Bronchial epithelial cell (primary cell): Measurements from ENCODE around the gene KLF18. TPM values are rescaled to one million over a fixed set of nuclear protein-coding genes. Genes with fewer than 3 reads are reported as not detected.
A peak's percentile ranks its signal among the peaks of the same experiment; 100 is the strongest.

Experiments
- DNase-seq: peaks from one replicate; pipeline ENCODE4 v3.0.0-alpha.2; 2010; ENCODE audit warnings: low read depth
- FAIRE-seq: peaks from 2 replicates; lab custom pipeline; 2011; peaks lifted over from hg19 to GRCh38; lab: Jason Lieb, UNC
- H3K27me3 ChIP-seq: 2 replicates; pipeline ENCODE4 v1.5.1; 2011; ENCODE audit warnings: low read length; ENCODE audit not compliant: control insufficient read depth, insufficient read depth
- H3K36me3 ChIP-seq: 2 replicates; pipeline ENCODE4 v1.5.1; 2011; ENCODE audit warnings: low read length; ENCODE audit not compliant: control insufficient read depth, insufficient read depth
- H3K4me3 ChIP-seq: 2 replicates; pipeline ENCODE4 v1.5.1; 2011; ENCODE audit warnings: mild to moderate bottlenecking, low read depth, low read length, control low read depth
- total RNA-seq: library from RNA; depleted of rRNA; stranded (reverse); fragments of >200 nt; gene quantifications from 2 replicates; pipeline ENCODE4 v1.2.1, GENCODE V29; 2014
- TF ChIP-seq, protein P1 (sequence below): IDR thresholded peaks from 2 replicates; pipeline ENCODE4 v1.5.1; 2011; ENCODE audit warnings: mild to moderate bottlenecking, moderate library complexity, low read length, control low read depth, inconsistent platforms; ENCODE audit not compliant: insufficient read depth, severe bottlenecking

Gene KLF18
- total RNA-seq, result not detected in 2 replicates

DNA sequence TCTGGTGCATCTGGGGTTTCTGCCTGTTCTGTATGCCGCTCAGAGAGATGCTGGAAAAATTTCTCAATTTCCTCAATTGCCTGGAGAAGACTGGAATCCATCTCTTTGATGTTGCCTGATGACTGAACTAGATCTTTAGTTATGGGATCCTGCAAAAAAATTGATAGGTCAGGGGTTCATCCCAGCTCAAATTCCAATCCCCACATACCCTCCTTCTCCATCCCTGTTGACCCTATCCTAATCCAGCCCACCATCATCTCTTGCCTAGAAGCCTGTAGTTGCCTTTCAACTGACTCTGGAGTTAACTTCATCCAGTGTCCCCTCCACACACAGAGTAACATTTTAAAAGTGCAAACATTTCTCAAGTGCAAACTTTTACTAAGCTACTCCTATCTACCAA is at the start of gene KLF18:
Gene KLF18 (minus strand): TSS at position 101 of the 400 bp plus-strand sequence. CDS start 0 bp downstream, at position 101.
- Histone ChIP-seq H3K4me3 (no peak within 1 kb of the TSS), H3K27me3 (peaks cover 1% of the 10 kb centered on the region), H3K36me3 (no peaks in the 10 kb centered on the region)
- FAIRE-seq (no peak), DNase-seq (no peak)
- TF ChIP-seq, protein P1, sequence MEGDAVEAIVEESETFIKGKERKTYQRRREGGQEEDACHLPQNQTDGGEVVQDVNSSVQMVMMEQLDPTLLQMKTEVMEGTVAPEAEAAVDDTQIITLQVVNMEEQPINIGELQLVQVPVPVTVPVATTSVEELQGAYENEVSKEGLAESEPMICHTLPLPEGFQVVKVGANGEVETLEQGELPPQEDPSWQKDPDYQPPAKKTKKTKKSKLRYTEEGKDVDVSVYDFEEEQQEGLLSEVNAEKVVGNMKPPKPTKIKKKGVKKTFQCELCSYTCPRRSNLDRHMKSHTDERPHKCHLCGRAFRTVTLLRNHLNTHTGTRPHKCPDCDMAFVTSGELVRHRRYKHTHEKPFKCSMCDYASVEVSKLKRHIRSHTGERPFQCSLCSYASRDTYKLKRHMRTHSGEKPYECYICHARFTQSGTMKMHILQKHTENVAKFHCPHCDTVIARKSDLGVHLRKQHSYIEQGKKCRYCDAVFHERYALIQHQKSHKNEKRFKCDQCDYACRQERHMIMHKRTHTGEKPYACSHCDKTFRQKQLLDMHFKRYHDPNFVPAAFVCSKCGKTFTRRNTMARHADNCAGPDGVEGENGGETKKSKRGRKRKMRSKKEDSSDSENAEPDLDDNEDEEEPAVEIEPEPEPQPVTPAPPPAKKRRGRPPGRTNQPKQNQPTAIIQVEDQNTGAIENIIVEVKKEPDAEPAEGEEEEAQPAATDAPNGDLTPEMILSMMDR, result no peak

DNA sequence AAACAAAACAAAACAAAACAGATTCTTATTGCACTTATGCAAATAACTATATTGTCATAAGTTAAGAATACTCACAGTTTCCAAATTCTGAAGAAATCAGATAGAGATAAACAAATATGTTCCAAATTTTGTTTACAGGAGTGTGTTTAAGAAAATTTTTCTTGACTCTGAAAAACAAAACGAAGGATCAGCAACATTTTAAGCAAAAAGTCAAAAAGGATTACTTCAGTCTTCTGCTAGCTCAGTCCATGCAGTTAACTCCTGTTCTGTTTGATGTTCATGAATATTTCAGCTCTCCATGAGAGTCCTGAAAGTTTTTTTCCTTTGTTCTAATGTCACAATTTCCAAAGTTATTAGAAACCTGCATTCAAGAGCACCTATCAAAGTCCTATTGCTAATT is 33.2 kb upstream of the KLF18 start:
- Histone ChIP-seq H3K4me3 (no peak overlapping the region), H3K27me3 (no peaks in the 10 kb centered on the region), H3K36me3 (no peaks in the 10 kb centered on the region)
- DNase-seq, result no peak
- TF ChIP-seq, protein P1, result no peak
- no peak for FAIRE-seq

GRCh38 chr1:44170281-44170823 is 28.9 kb upstream of the KLF18 start:
- FAIRE-seq (no peak), DNase-seq (peak; percentile 3)
- H3K36me3 ChIP-seq, result no peaks in the 10 kb centered on the region
- no peaks in the 10 kb centered on the region for H3K27me3 ChIP-seq
- TF ChIP-seq, protein P1, result no peak
- no peak overlapping the region for H3K4me3 ChIP-seq

DNA sequence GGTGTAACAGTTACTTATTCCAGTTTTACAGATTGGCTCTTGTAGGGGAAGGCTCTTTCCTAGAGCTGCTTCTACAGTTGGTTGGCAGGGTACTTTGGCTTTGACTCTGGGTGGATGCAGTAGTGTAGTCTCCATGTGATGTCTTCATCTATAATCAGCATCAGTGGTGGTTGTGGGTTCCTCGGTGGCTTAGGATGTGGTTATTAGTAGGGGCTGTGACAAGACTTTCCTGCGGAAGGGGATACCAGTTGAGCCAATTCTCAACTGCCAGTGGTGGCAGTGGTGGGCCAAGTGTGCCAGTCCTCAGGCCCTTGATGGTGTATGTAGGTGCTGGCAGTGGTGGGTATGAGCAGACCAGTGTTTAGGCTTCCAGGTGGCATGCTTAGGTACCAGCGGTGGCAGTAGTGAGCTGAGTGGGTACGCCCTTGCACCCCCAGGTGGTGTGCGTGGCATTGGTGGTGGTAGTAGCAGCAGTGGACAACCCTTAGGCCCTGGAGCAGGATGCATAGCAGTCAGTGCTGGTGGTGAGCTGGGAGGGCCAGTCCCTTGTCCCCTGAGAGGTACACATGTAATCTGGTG is 27.2 kb upstream of the KLF18 start:
- H3K36me3 ChIP-seq, result no peaks in the 10 kb centered on the region
- FAIRE-seq (no peak), DNase-seq (no peak)
- H3K4me3 ChIP-seq, result no peak overlapping the region
- no peaks in the 10 kb centered on the region for H3K27me3 ChIP-seq
- TF ChIP-seq, protein P1, result no peak

DNA sequence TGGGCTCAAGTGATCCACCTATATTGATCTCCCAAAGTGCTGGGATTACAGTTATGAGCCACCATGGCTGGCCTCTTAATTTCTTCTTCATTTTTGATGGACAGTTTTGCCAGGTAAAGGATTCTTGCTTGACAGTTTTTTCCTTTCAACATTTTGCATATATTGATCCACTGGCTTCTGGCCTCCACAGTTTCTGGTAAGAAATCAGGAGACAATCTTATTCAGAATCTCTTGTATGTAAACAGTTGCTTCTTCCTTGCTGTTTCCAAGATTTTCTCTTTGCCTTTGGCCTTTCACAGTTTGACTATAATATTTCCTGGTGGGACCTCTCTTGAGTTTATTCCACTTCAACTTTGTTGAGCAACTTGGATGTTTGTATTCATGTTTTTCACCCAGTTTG is 20.1 kb upstream of the KLF18 start:
- no peaks in the 10 kb centered on the region for H3K36me3 ChIP-seq
- DNase-seq, result no peak
- no peak for FAIRE-seq
- H3K4me3 ChIP-seq, result no peak overlapping the region
- TF ChIP-seq, protein P1, result no peak
- no peaks in the 10 kb centered on the region for H3K27me3 ChIP-seq

- TF ChIP-seq, protein P1, result no peak
- Histone ChIP-seq H3K4me3 (no peak overlapping the region), H3K27me3 (no peaks in the 10 kb centered on the region), H3K36me3 (no peaks in the 10 kb centered on the region)
- DNase-seq (no peak), FAIRE-seq (no peak)
Measured at GRCh38 chr1:44158871-44159270, 17.4 kb upstream of the KLF18 start.
